Measurements from ENCODE around the gene PTOV1.
"Not testable (repeated sequence)": the region's sequence is repeated elsewhere in the genome, so short reads cannot be mapped to it uniquely, and the experiment has no call there.

The PTOV1 gene

DNA sequence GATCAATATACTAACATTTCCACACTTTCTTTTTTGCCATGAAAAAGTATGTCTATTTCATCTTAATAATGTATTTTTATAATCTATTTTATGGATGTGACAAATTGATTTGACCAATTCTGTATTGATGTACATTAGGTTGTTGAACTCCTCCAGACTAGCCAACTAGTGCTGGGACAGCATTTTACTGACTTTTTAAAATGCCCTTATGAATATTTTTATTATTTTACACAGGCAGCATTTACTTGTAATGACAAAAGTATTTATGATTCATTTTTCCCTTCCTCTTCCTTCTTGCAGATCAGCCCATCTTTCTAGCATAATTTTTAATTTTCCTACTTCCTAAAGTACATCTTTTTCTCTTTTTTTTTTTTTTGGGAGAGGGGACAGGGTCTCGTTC is 36.9 kb upstream of the PTOV1 start:
- Histone ChIP-seq H3K4me3 (IDR thresholded peaks at IDR 0.05; ENCODE audit: insufficient read depth, low read depth, low read length) (no peak overlapping the region), H3K4me2 (peak overlapping the region; percentile 77), H3K27ac (peak overlapping the region; percentile 71)

GRCh38 chr19:49816590-49816989 is 34.4 kb upstream of the PTOV1 start:
- no peak overlapping the region for H3K4me3 ChIP-seq (IDR thresholded peaks at IDR 0.05; ENCODE audit: insufficient read depth, low read depth, low read length)
- H3K9ac ChIP-seq, result peak overlapping the region; percentile 73; the same call in 1 of the 2 replicates
- no peaks in the 10 kb centered on the region for H4K20me1 ChIP-seq (ENCODE audit: insufficient read depth)
- peaks cover 31% of the 10 kb centered on the region for H3K79me2 ChIP-seq (ENCODE audit: insufficient read depth, low read depth)
- no peaks in the 10 kb centered on the region for H3K27me3 ChIP-seq (ENCODE audit: insufficient read depth, low read depth)
- peak overlapping the region; percentile 88 for H3K27ac ChIP-seq
- H3K36me3 ChIP-seq (ENCODE audit: insufficient read depth), result no peaks in the 10 kb centered on the region
- H2AFZ ChIP-seq (ENCODE audit: low read depth), result peak overlapping the region; percentile 95; the same call in 1 of the 2 replicates
- peaks cover 30% of the 10 kb centered on the region for H3K4me1 ChIP-seq (ENCODE audit: low read depth, poor library complexity, severe bottlenecking)
- no peak for TF ChIP-seq CTCF (conservative IDR thresholded peaks at IDR 0.05; ENCODE audit: low read depth, low read length)
- H3K4me2 ChIP-seq, result peak overlapping the region; percentile 91

More for the DNA sequence above, 36.9 kb upstream of the PTOV1 start:
- H3K79me2 ChIP-seq (ENCODE audit: insufficient read depth, low read depth), result peaks cover 8% of the 10 kb centered on the region
- H4K20me1 ChIP-seq (ENCODE audit: insufficient read depth), result no peaks in the 10 kb centered on the region
- peaks cover 43% of the 10 kb centered on the region for H3K4me1 ChIP-seq (ENCODE audit: low read depth, poor library complexity, severe bottlenecking)
- H2AFZ ChIP-seq (ENCODE audit: low read depth), result peak overlapping the region; percentile 74; the same call in 1 of the 2 replicates
- no peaks in the 10 kb centered on the region for H3K36me3 ChIP-seq (ENCODE audit: insufficient read depth)
- no peak for TF ChIP-seq CTCF (conservative IDR thresholded peaks at IDR 0.05; ENCODE audit: low read depth, low read length)
- H3K9ac ChIP-seq, result peak overlapping the region; percentile 69
- no peaks in the 10 kb centered on the region for H3K27me3 ChIP-seq (ENCODE audit: insufficient read depth, low read depth)

DNA sequence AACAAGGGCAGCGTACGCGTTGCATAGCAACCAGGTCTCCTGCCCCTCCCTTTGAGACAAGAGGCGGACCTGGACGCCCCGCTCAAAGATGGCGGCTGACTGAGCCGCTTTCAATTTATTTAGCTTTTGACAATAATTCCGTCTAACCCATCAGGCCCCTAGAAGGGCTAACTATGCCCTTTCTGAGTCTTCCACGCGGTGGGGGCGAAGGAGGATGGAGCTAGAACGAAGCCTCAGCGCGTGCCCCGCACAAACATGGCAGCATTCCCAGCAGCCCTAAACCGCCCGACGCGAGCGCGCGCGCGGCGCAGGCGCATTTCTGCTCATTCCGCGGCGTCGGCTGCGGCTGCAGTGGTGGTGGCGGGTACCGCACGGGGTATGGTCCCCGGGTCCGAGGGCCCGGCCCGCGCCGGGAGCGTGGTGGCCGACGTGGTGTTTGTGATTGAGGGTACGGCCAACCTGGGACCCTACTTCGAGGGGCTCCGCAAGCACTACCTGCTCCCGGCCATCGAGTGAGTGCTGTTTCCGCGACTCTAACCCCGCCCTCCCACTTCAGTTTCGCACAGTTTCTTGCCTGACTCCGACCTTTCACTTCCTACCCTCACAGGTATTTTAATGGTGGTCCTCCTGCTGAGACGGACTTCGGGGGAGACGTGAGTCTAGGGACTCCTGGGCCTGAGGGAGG is 32.9 kb upstream of the PTOV1 start, which contains the start of gene MED25:
Gene MED25 (plus strand): TSS at position 326 of the 685 bp plus-strand sequence. CDS start 53 bp downstream, at position 379.
- no peaks in the 10 kb centered on the region for H3K36me3 ChIP-seq (ENCODE audit: insufficient read depth)
- peak within 1 kb of the TSS; percentile 95 for H2AFZ ChIP-seq (ENCODE audit: low read depth)
- no peaks in the 10 kb centered on the region for H3K27me3 ChIP-seq (ENCODE audit: insufficient read depth, low read depth)
- peak within 1 kb of the TSS; percentile 73 for H3K9ac ChIP-seq
- peaks cover 30% of the 10 kb centered on the region for H3K4me1 ChIP-seq (ENCODE audit: low read depth, poor library complexity, severe bottlenecking)
- H3K4me3 ChIP-seq (IDR thresholded peaks at IDR 0.05; ENCODE audit: insufficient read depth, low read depth, low read length), result peak within 1 kb of the TSS; percentile 39
- peak within 1 kb of the TSS; percentile 91 for H3K4me2 ChIP-seq
- peaks cover 36% of the 10 kb centered on the region for H3K79me2 ChIP-seq (ENCODE audit: insufficient read depth, low read depth)
- no peak for TF ChIP-seq CTCF (conservative IDR thresholded peaks at IDR 0.05; ENCODE audit: low read depth, low read length)
- H4K20me1 ChIP-seq (ENCODE audit: insufficient read depth), result no peaks in the 10 kb centered on the region
- peak within 1 kb of the TSS; percentile 88 for H3K27ac ChIP-seq

- peak overlapping the region; percentile 91 for H3K4me2 ChIP-seq
- peak overlapping the region; percentile 73 for H3K9ac ChIP-seq
- H4K20me1 ChIP-seq (ENCODE audit: insufficient read depth), result no peaks in the 10 kb centered on the region
- peak overlapping the region; percentile 88 for H3K27ac ChIP-seq
- peaks cover 42% of the 10 kb centered on the region for H3K79me2 ChIP-seq (ENCODE audit: insufficient read depth, low read depth)
- peak overlapping the region; percentile 39 for H3K4me3 ChIP-seq (IDR thresholded peaks at IDR 0.05; ENCODE audit: insufficient read depth, low read depth, low read length)
- no peaks in the 10 kb centered on the region for H3K27me3 ChIP-seq (ENCODE audit: insufficient read depth, low read depth)
- H2AFZ ChIP-seq (ENCODE audit: low read depth), result peak overlapping the region; percentile 95; the same call in 1 of the 2 replicates
- peaks cover 28% of the 10 kb centered on the region for H3K4me1 ChIP-seq (ENCODE audit: low read depth, poor library complexity, severe bottlenecking)
- no peak for TF ChIP-seq CTCF (conservative IDR thresholded peaks at IDR 0.05; ENCODE audit: low read depth, low read length)
- no peaks in the 10 kb centered on the region for H3K36me3 ChIP-seq (ENCODE audit: insufficient read depth)
Observed at GRCh38 chr19:49818649-49819370, 32.1 kb upstream of the PTOV1 start.

GRCh38 chr19:49819452-49820115 is 31.4 kb upstream of the PTOV1 start:
- Histone ChIP-seq H3K79me2 (ENCODE audit: insufficient read depth, low read depth) (peaks cover 46% of the 10 kb centered on the region), H3K9ac (peak overlapping the region; percentile 73; the same call in 1 of the 2 replicates), H3K4me2 (peak overlapping the region; percentile 91), H3K4me1 (ENCODE audit: low read depth, poor library complexity, severe bottlenecking) (peaks cover 21% of the 10 kb centered on the region)
- H4K20me1 ChIP-seq (ENCODE audit: insufficient read depth); H3K4me3 ChIP-seq (IDR thresholded peaks at IDR 0.05; ENCODE audit: insufficient read depth, low read depth, low read length); H3K36me3 ChIP-seq (ENCODE audit: insufficient read depth); H2AFZ ChIP-seq (ENCODE audit: low read depth); H3K27me3 ChIP-seq (ENCODE audit: insufficient read depth, low read depth); H3K27ac ChIP-seq: not testable (repeated sequence)
